Measurements from ENCODE around the gene DUSP7.

Gene DUSP7

DNA sequence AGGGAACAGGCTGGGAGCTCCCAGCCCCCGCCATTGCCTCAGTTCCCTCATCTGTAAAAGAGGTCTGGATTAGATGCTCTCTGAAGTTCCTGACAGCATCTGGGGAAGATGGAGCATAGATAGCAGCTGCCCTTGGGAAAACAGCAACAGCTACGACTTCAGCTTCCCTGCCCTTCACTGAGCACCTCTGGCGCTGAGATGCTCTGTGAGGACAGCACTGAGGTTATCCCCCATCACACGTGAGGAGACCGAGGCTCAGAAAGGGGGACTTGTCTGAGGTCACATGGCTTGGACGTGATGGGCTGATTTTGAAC is 49.6 kb downstream of the DUSP7 start:
- no peak for DNase-seq (ENCODE audit: low spot score)

DNA sequence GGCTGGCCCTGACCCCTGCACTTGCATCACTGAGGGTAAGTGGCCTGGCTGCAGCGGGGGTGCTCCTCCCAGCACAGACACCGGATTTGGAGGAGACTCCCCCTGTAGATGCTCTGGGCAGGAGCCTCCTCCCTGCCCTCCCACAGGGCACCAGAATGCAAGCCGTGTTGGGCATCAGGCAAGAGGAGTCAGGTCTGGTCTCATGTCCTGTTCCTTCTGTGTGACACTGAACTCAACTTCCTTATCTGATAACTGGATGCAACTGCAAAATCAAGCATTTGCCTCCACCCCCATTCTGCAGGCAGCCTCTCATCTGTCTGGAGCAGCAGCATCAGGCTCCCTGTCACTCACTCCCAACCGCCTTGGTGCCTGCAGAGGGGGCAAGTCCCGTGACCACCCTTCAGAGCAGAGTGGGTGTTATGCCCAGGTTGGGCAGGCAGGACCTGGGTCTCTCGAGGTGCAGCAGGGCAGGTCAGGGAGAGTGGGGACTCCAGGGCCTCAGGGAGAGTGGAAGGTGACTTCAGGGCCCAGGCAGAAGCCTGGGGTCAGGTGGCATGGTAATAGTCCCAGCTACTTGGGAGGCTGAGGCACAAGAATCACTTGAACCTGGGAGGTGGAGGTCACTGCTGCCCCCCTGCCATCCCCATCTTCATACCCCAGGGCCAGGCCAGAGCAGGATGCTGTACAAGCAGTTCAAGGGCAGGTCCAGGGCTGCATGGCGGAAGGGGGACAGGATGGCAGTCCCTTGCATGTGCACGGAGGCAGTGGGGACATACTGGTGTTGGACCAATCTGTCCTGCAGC is 50.2 kb downstream of the DUSP7 start:
- DNase-seq (ENCODE audit: low spot score): no peak

DNA sequence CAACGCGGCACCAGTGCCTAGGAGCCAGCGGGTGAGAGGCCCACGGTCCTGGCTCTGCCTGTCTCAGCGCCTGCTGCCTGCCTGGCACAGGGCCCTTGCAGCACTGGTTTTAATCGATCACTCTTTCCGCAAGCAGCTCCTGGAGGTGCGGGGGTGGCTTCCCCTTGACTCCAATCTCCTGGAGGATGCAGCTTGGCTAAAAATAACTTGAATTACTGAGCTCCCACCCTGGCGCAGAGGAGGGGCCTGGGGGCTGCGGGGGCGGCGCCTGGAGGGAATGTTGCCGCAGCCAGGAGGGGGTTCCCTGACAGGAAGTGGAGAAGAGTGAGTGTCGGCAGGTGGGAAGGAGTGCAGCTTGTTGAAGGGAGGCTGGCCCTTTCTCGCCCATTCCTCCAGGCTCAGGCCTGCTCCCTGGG is 50.8 kb downstream of the DUSP7 start:
- DNase-seq (ENCODE audit: low spot score): no peak

DNA sequence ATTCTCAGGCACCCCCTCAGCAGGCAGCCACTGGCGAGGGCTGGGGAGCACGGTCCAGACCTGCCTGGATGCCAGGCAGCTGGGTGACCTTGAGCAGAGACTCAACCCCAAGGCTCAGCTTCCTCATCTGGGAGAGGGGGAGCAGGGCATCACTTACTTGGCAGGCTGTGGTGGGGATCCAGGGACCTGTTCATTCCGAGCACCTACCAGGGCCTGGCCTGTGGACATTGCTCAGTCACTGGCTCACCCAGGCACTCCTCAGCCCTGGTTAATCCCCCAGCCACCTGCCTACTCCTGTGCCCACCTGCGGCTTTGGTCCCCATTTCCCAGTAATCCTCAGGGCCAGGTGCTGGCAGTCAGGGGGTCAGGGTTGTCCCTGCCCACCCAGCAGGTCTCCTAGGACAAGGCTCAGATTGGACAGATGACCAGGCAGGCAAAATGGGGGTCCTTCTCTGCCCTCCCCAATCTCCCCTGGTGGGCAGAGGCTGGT is 51.4 kb downstream of the DUSP7 start:
- no peak for DNase-seq (ENCODE audit: low spot score)

DNA sequence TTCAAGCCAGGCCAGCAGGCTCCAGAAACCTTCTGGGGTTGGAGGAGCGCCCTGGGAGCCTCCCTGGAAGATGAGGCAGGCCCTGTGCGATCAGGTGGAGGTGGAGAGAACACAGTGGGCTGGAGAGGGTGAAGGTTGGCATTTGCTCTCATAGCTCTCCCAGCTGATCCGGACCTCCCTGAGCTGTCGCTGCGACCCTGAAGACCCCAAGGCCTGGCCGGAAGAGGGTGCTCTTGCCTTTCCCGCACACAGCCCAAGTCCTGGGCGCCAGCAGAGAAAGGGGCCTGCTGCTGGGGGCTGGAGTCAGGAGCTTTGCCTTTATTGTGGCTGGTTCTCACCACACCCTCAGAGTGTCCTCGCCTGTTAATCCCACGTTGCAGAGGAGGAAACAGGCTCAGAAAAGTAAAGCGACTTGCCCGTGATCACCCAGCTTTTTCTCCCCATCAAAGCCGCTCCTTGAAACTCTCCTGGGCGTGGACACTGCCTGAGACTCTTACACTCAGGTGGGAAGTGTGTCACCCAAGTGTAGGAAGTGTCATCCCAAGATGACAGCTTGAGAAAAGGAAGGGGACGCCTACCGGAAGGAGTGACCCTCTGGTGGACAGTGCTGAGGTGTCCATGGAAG is 52.1 kb downstream of the DUSP7 start:
- no peak for DNase-seq (ENCODE audit: low spot score)

DNA sequence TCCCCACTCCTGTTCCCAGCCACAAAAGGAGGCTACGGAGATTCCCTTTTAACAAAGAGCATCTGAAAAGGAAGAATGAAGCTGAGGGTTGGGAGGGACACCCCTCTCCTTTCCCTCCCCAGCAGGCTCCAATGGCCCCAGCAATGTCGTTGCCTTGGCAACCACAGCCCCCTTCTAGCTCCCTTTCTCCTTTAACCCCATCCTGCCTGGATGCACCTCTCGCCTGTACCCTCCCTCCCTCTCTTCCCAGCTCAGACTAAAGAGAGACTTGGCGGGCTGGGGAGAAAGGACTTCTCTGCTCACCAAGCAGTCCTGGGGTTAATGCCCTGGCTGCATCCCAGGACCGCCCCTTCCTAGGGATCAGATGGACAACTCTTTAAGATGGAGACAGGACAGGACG is 53.6 kb downstream of the DUSP7 start:
- no peak for DNase-seq (ENCODE audit: low spot score)

DNA sequence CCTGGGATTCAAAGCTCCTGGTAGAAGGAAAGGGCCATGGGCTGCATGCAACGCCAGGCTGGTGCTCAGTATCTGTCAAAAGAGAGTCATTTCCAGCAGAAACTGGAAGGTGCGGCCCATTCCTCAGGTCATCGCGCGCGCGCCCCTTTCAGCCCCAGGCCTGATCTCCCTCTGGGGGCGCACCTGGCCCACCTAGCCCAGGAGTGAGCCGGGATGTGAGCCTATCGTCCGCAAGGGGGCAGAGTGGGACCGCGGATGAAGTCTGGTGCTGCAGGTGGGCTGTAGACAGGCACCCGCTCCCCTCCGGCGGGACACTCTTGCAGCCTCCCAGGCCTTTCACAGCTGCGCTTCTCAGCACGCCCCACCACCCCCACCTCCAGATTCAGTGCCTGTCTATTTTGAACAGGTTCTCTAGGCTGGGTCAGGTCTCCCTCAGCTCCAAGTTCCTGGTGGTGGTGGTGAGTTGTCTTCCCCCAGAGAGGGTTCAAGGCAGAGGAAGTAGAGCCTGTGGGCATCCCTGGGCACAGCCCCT is 54.9 kb downstream of the DUSP7 start:
- DNase-seq (ENCODE audit: low spot score): peak; percentile 85

DNA sequence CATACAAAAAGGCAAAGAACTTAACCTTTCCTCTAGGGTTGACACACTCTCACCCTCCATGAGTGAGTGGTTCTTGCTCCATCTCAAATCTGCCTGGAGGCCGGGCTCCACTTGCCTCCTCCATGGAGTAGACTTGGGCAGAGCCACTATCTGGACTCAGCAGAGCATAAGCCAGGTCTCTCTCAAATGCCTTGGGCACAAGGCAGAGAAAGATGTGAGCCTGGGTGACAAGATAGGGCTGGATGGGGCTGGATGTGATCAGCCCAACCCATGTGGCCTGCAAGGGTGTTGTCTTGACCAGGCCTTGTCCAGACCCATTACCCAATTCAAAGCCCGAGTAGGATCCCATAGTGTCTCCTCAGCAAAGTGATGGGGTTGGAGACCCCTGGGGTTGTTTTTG is 56.5 kb downstream of the DUSP7 start:
- DNase-seq (ENCODE audit: low spot score): no peak

Data from CD4-positive, alpha-beta T cell treated with Interleukin-15 for 4 hours (primary cell).